ENCODE data around the gene TVP23A. TPM values are rescaled to one million over a fixed set of nuclear protein-coding genes. Genes with fewer than 3 reads are reported as not detected.

The TVP23A gene
- total and polyA plus RNA-seq, 10 donors, result 0.29 to 2.2 (median 0.92) TPM; not detected in 1

DNA sequence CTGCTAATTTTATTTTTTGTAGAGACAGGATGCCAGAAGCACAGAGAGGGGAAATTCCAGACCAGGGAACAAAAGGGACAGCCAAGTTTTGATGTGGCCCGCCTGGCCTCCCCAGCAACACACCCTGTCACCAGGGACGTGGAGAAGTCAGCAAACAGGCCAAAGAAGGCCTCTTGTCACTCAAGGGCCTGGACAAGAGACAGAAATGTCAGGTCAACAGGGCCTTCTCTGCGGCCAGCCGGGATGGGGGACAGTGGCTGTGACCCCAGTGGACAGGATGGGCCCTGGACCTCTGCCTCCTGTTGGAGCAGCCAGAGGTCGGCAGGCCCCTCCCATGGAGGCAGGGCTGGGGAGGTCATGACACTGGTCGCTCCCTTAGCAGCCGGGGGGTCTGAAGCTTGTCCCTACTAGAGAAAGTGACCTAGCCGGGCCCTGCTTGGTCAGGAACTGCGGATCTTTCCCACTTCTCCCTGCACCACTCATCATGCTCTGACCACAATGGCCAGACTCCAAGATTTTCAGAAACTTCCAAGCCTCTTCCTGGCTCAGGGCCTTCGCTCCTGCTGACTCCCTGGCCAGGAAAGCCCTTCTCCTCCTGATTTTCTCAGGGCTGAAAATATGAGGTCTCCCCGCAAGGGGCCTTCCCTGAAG is 9.2 kb upstream of the TVP23A start:
- TF ChIP-seq POLR2A (IDR thresholded peaks at IDR 0.05) (no peak), POLR2AphosphoS5 (IDR thresholded peaks at IDR 0.05) (peak; percentile 77 to 90 (median 87))
- intact Hi-C loops (cut with DNase I; ENCODE audit: low total_unique reads), result no loop called here
- H3K27ac ChIP-seq, result peak overlapping the region; percentile 70 to 89 (median 80)
- H3K27me3 ChIP-seq (replicated peaks in 1 of 7), result no peaks in the 10 kb centered on the region
- no peaks in the 10 kb centered on the region for H3K36me3 ChIP-seq
- peaks cover 8 to 54% (median 31%) of the 10 kb centered on the region in 6 donors for H3K4me1 ChIP-seq
- WGBS, 5 donors, result 41 to 69% (median 64%) methylated on average over 10 to 11 of the region's 11 CpGs
- no peak overlapping the region for H3K4me3 ChIP-seq
- H3K9me3 ChIP-seq, result no peaks in the 10 kb centered on the region
- peak; percentile 82 for DNase-seq

DNA sequence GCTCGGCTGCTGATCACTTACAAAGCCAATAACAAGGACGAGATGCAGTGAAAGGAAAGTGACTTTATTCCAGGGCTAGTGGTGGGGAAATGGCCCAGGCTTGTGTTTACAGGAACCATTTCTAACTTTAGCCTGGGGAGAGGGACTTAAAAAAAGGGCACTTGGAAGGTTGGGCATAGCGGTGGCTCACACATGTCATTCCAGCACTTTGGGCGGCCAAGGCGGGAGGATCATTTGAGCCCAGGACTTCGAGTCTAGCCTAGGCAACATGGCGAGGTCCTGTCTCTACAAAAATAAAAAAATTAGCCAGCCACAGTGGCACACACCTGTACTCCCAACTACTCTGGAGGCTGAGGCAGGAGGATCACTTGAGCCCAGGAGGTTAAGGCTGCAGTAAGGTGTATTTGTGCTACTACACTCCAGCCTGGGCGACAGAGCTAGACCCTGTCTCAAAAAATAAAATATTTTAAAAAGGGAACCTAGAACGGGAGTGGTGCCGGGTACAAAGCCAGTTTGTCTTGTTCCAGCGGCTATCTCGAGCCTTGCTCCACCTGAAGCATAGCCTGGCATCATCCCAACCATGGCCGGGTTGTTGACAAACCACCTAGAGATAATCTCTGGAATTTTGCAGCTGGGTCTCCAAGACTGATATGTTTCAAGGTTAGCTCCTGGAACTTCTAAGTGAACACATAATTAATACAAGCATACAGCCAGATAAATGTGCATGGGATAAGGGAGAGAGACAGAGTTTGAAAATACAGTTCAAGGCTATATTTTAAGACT is 5.7 kb upstream of the TVP23A start:
- H3K4me1 ChIP-seq, result peaks cover 7 to 38% (median 26%) of the 10 kb centered on the region in 6 donors
- WGBS, 5 donors, result 88 to 93% (median 90%) methylated on average over 13 of the region's 13 CpGs
- no peak for DNase-seq
- H3K9me3 ChIP-seq, result no peaks in the 10 kb centered on the region
- H3K27me3 ChIP-seq (replicated peaks in 1 of 7), result no peaks in the 10 kb centered on the region
- H3K27ac ChIP-seq, result no peak overlapping the region
- H3K4me3 ChIP-seq, result no peak overlapping the region
- intact Hi-C loops (cut with DNase I; ENCODE audit: low total_unique reads), result no loop called here
- H3K36me3 ChIP-seq, result no peaks in the 10 kb centered on the region
- no peak for TF ChIP-seq POLR2AphosphoS5 (IDR thresholded peaks at IDR 0.05)
- TF ChIP-seq, protein P1, sequence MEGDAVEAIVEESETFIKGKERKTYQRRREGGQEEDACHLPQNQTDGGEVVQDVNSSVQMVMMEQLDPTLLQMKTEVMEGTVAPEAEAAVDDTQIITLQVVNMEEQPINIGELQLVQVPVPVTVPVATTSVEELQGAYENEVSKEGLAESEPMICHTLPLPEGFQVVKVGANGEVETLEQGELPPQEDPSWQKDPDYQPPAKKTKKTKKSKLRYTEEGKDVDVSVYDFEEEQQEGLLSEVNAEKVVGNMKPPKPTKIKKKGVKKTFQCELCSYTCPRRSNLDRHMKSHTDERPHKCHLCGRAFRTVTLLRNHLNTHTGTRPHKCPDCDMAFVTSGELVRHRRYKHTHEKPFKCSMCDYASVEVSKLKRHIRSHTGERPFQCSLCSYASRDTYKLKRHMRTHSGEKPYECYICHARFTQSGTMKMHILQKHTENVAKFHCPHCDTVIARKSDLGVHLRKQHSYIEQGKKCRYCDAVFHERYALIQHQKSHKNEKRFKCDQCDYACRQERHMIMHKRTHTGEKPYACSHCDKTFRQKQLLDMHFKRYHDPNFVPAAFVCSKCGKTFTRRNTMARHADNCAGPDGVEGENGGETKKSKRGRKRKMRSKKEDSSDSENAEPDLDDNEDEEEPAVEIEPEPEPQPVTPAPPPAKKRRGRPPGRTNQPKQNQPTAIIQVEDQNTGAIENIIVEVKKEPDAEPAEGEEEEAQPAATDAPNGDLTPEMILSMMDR (IDR thresholded peaks at IDR 0.05 in 8 of 11, conservative IDR thresholded peaks at IDR 0.05 in 3 of 11), result no peak
- TF ChIP-seq POLR2A (IDR thresholded peaks at IDR 0.05), result no peak

DNA sequence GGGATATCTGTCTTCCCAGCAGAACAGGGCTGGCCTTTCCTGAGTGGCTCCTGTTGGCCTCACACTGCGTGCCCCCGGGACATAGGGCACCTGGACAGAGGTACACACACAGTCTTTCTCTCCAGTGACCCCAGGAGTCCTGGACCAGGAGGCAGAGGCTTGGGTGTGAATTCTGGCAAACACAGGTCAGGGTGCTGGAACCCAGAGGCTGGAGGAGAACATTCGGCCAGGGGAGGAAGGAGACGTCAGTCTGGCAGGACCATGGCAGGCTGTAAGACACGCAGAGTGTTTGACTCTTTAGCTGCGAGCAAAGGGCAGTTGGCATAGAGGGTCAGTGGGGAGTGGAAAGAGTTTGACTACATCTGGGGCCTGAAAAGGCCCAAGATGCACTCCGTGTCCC is 4.1 kb upstream of the TVP23A start:
- intact Hi-C loops (cut with DNase I; ENCODE audit: low total_unique reads), result no loop called here
- no peak for DNase-seq
- Histone ChIP-seq H3K36me3 (no peaks in the 10 kb centered on the region), H3K9me3 (no peaks in the 10 kb centered on the region), H3K4me1 (peaks cover 0 to 22% (median 11%) of the 10 kb centered on the region in 6 donors), H3K27me3 (replicated peaks in 1 of 7) (peaks cover 0 to 10% (median 0%) of the 10 kb centered on the region in 7 donors), H3K27ac (no peak overlapping the region), H3K4me3 (no peak overlapping the region)
- TF ChIP-seq, protein P1 (IDR thresholded peaks at IDR 0.05 in 8 of 11, conservative IDR thresholded peaks at IDR 0.05 in 3 of 11), result no peak
- TF ChIP-seq POLR2A (IDR thresholded peaks at IDR 0.05), result no peak
- WGBS, 5 donors, result 92 to 96% (median 93%) methylated on average over 7 of the region's 7 CpGs

DNA sequence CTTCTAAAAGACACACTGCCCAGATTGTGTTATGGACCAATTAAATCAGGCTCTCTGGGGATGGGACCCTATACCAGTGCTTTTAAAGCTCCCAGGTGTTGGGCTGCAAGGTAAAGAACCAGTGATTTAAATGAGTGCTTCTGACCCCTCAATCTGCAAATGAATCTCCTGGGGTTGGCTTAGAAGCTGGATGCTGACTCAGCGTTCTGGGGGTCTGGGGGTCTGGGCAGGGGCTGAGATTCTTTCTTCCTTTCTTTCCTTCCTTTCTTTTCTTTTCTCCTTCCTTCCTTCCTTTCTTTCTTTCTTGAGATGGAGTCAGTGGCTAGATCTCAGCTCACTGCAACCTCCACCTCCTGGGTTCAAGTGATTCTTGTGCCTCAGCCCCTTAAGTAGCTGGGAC is 2.0 kb upstream of the TVP23A start:
- intact Hi-C loops (cut with DNase I; ENCODE audit: low total_unique reads), result no loop called here
- WGBS, 5 donors, result 33 to 63% (median 41%) methylated on average over 1 of the region's 1 CpG
- DNase-seq, result no peak
- no peaks in the 10 kb centered on the region for H3K9me3 ChIP-seq
- H3K27ac ChIP-seq, result no peak overlapping the region
- TF ChIP-seq, protein P1 (IDR thresholded peaks at IDR 0.05 in 8 of 11, conservative IDR thresholded peaks at IDR 0.05 in 3 of 11), result no peak
- TF ChIP-seq POLR2AphosphoS5 (IDR thresholded peaks at IDR 0.05) (no peak), POLR2A (IDR thresholded peaks at IDR 0.05) (no peak)
- H3K36me3 ChIP-seq, result no peaks in the 10 kb centered on the region
- H3K27me3 ChIP-seq (replicated peaks in 1 of 7), result peaks cover 0 to 14% (median 0%) of the 10 kb centered on the region in 7 donors
- peaks cover 0 to 12% (median 0%) of the 10 kb centered on the region in 6 donors for H3K4me1 ChIP-seq
- no peak overlapping the region for H3K4me3 ChIP-seq

Data from spleen (tissue), 11 donors.